ENCODE data around the gene HACD1. TPM values are rescaled to one million over a fixed set of nuclear protein-coding genes. Genes with fewer than 3 reads are reported as not detected.
"Not testable (repeated sequence)": the region's sequence is repeated elsewhere in the genome, so short reads cannot be mapped to it uniquely, and the experiment has no call there.

Gene HACD1
- polyA plus RNA-seq, 1 donor from 2014 or later = 23.0 TPM

DNA sequence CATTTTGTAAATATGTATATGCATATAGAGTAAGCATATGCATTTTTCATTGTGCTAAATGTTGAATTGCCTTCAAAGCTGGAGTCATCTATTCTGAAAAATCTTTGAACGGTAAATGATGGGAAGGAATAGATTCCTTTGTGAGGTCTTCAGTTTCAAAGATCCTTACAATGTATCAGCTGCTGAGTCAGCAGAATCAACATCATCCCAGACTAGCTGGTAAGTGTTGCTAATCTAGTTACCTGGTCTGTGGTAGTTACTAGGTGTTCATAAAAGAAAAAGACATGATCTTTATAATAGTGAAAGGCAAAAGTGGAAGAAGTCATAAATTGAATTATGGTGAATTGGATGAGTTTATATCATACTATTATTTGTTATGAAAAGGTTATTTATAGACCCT is 16.2 kb upstream of the HACD1 start:
- H3K27ac ChIP-seq (ENCODE audit: low read length) = no peak overlapping the region
- H3K27me3 ChIP-seq (ENCODE audit: insufficient read depth, low read depth, low read length) = no peaks in the 10 kb centered on the region
- no peaks in the 10 kb centered on the region for H3K9me2 ChIP-seq (ENCODE audit: insufficient read depth, low read length)
- H3K36me3 ChIP-seq (ENCODE audit: insufficient read depth, low read length) = no peaks in the 10 kb centered on the region
- H4K20me1 ChIP-seq (ENCODE audit: insufficient read depth) = no peaks in the 10 kb centered on the region
- TF ChIP-seq EZH2 (IDR thresholded peaks at IDR 0.05; ENCODE audit: borderline replicate concordance, insufficient read depth, low read length, poor library complexity, severe bottlenecking) (no peak), CTCF (IDR thresholded peaks at IDR 0.05; ENCODE audit: poor library complexity, severe bottlenecking) (no peak), MXI1 (conservative IDR thresholded peaks at IDR 0.05; ENCODE audit: poor library complexity, severe bottlenecking) (no peak), EP300 (conservative IDR thresholded peaks at IDR 0.05; ENCODE audit: poor library complexity, severe bottlenecking) (no peak)
- H3K9ac ChIP-seq (ENCODE audit: low read length) = no peak overlapping the region
- H3K79me2 ChIP-seq (replicated peaks; ENCODE audit: insufficient read depth, low read length) = no peaks in the 10 kb centered on the region
- H3K4me2 ChIP-seq (ENCODE audit: low read length) = no peak overlapping the region
- H3K9me3 ChIP-seq (ENCODE audit: low read length) = no peaks in the 10 kb centered on the region
- no peak overlapping the region for H2AFZ ChIP-seq (ENCODE audit: low read depth, low read length)
- no peaks in the 10 kb centered on the region for H3F3A ChIP-seq (ENCODE audit: insufficient read depth, low read length, poor library complexity, severe bottlenecking)
- no peak overlapping the region for H3K4me3 ChIP-seq (ENCODE audit: low read length)

DNA sequence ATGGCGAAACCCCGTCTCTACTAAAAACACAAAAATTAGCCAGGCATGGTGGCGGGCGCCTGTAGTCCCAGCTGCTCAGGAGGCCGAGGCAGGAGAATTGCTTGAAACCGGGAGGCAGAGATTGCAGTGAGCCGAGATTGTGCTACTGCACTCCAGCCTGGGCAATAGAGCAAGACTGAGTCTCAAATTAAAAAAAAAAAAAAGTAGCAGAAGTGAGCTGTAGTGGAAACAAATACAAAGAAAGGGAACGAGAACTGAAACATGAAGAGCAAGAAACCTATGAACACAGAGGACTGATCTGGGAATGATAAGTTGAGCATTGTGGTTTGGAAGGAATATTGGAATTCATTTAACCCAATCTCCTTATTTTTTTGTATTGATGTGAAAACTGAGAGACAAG is 15.4 kb upstream of the HACD1 start:
- not testable (repeated sequence) for H4K20me1 ChIP-seq (ENCODE audit: insufficient read depth); H3K9ac ChIP-seq (ENCODE audit: low read length); H3K4me2 ChIP-seq (ENCODE audit: low read length); H3F3A ChIP-seq (ENCODE audit: insufficient read depth, low read length, poor library complexity, severe bottlenecking); H3K27ac ChIP-seq (ENCODE audit: low read length); H3K9me3 ChIP-seq (ENCODE audit: low read length); H3K9me2 ChIP-seq (ENCODE audit: insufficient read depth, low read length); H3K27me3 ChIP-seq (ENCODE audit: insufficient read depth, low read depth, low read length); H3K79me2 ChIP-seq (replicated peaks; ENCODE audit: insufficient read depth, low read length); H3K36me3 ChIP-seq (ENCODE audit: insufficient read depth, low read length); H3K4me3 ChIP-seq (ENCODE audit: low read length); H2AFZ ChIP-seq (ENCODE audit: low read depth, low read length)

- no peaks in the 10 kb centered on the region for H3F3A ChIP-seq (ENCODE audit: insufficient read depth, low read length, poor library complexity, severe bottlenecking)
Observed at GRCh38 chr10:17626656-17627055, 9.5 kb upstream of the HACD1 start.

More at GRCh38 chr10:17626656-17627055, 9.5 kb upstream of the HACD1 start:
- TF ChIP-seq REST (IDR thresholded peaks at IDR 0.05; ENCODE audit: borderline replicate concordance) = no peak
- no peak for TF ChIP-seq MXI1 (conservative IDR thresholded peaks at IDR 0.05; ENCODE audit: poor library complexity, severe bottlenecking)
- TF ChIP-seq EP300 (conservative IDR thresholded peaks at IDR 0.05; ENCODE audit: poor library complexity, severe bottlenecking) = no peak
- no peak for TF ChIP-seq RAD21 (conservative IDR thresholded peaks at IDR 0.05)
- TF ChIP-seq TAF1 (IDR thresholded peaks at IDR 0.05; ENCODE audit: low read depth) = no peak
- TF ChIP-seq POLR2AphosphoS5 (IDR thresholded peaks at IDR 0.05) = no peak
- TF ChIP-seq SMC3 (conservative IDR thresholded peaks at IDR 0.05; ENCODE audit: poor library complexity) = no peak
- TF ChIP-seq CTCF (IDR thresholded peaks at IDR 0.05; ENCODE audit: poor library complexity, severe bottlenecking) = no peak
- TF ChIP-seq EZH2 (IDR thresholded peaks at IDR 0.05; ENCODE audit: borderline replicate concordance, insufficient read depth, low read length, poor library complexity, severe bottlenecking) = no peak
- Histone ChIP-seq H4K20me1 (ENCODE audit: insufficient read depth) (no peaks in the 10 kb centered on the region), H2AFZ (ENCODE audit: low read depth, low read length) (no peak overlapping the region), H3K79me2 (replicated peaks; ENCODE audit: insufficient read depth, low read length) (no peaks in the 10 kb centered on the region), H3K9me3 (ENCODE audit: low read length) (no peaks in the 10 kb centered on the region), H3K4me3 (ENCODE audit: low read length) (no peak overlapping the region), H3K27me3 (ENCODE audit: insufficient read depth, low read depth, low read length) (no peaks in the 10 kb centered on the region), H3K9me2 (ENCODE audit: insufficient read depth, low read length) (no peaks in the 10 kb centered on the region), H3K9ac (ENCODE audit: low read length) (no peak overlapping the region), H3K4me2 (ENCODE audit: low read length) (no peak overlapping the region), H3K36me3 (ENCODE audit: insufficient read depth, low read length) (no peaks in the 10 kb centered on the region), H3K27ac (ENCODE audit: low read length) (no peak overlapping the region)
